GM12892 (cell line): ENCODE measurements around the gene SLC7A8.

ENCODE experiments used
- POLR2A ChIP-seq: IDR thresholded peaks from 2 replicates; pipeline ENCODE4 v1.6.1; 2011; ENCODE audit warnings: low read depth, low read length, control low read depth
- POLR2AphosphoS5 ChIP-seq: IDR thresholded peaks from 2 replicates; pipeline ENCODE4 v1.6.1; 2011; ENCODE audit warnings: low read depth, low read length, control low read depth
- TAF1 ChIP-seq: IDR thresholded peaks from 2 replicates; pipeline ENCODE4 v1.6.1; 2011; ENCODE audit warnings: low read depth, mild to moderate bottlenecking, control low read depth, low read length, borderline replicate concordance

DNA sequence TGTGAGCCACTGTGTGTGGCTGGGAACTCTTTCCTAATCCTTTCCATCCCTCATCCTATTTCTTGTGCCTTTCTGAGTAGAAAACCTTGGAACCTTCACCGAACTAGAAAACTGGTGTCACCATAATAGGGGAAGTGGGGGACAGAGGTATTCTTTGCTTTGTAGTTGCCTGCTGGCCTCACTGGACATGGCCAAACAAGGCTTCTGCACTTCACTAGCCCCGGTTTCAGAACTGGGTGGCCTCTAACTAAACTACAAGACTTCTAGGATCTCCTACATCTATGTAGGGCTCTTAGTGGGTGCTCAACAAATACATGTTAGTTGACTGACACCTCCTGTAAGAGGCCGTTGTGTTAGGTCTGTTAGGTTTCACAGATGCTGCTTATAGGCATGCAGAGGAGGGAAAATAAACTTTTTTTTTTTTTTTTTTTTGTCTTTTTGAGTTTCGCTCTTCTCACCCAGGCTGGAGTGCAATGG is 78.1 kb downstream of the SLC7A8 start:
- TF ChIP-seq POLR2A (no peak), POLR2AphosphoS5 (no peak), TAF1 (no peak)
